ENCODE results near the gene HSCB.
"Not testable (repeated sequence)": the region's sequence is repeated elsewhere in the genome, so short reads cannot be mapped to it uniquely, and the experiment has no call there.

The HSCB gene

DNA sequence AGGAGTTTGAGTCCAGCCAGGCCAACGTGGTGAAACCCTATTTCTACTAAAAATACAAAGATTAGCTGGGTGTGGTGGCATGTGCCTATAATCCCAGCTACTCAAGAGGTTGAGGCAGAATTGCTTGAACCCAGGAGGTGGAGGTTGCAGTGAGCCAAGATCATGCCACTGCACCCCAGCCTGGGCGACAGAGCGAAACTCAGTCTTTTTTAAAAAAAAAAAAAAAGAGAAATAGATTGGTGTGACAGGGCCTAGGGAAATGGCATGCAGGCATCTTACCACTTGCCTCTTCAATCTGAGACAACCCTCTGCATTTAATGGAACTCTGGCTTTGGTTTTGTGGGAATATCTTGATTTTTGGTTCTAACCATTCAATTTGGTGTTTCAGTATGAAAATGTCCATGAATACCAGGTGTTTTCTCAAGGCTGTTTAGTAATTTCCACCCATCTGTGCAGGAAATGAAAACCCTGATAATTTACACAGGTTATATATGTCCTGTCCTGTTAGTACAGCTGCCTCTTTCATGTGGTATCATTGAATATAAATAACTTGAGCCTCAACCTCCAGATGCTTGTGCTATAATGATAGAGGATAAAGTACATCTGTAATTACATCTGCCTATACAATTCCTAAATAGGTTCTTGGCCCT, 50.1 kb downstream of the HSCB start:
- DNase-seq (ENCODE audit: low read depth): no peak

DNA sequence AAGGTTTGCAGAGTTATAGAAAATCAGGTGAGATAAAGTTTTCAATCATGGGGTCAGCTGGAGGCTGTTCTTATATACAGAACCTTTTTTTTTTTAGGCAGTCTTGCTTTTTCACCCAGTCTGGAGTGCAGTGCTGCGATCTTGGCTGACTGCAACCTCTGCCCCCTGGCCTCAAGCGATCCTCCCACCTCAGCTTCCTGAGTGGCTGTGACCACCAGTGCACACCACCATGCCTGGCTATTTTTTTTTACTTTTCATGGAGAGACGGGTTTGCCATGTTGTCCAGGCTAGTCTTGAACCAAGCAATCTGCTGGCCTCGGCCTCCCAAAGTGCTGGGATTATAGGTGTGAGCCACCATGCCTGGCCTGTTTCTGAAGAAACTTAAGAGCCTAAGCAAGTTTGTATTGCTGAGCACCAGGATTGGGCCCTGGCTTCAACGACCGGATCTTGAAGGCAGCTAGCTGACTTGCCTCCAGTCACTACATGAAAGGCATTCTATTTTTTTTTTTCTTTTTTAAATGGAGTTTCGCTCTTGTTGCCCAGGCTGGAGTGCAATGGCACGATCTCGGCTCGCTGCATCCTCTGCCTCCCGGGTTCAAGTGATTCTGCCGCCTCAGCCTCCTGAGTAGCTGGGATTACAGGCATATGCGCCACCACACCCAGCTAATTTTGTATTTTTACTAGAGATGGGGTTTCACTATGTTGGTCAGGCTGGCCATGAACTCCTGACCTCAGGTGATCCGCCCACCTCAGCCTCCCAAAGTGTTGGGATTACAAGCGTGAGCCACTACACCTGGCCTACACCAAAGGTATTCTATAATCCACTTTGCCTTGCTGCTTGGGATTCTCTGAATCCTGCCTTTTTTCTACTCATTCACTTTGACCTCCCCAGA, 50.9 kb downstream of the HSCB start:
- no peak for DNase-seq (ENCODE audit: low read depth)

DNA sequence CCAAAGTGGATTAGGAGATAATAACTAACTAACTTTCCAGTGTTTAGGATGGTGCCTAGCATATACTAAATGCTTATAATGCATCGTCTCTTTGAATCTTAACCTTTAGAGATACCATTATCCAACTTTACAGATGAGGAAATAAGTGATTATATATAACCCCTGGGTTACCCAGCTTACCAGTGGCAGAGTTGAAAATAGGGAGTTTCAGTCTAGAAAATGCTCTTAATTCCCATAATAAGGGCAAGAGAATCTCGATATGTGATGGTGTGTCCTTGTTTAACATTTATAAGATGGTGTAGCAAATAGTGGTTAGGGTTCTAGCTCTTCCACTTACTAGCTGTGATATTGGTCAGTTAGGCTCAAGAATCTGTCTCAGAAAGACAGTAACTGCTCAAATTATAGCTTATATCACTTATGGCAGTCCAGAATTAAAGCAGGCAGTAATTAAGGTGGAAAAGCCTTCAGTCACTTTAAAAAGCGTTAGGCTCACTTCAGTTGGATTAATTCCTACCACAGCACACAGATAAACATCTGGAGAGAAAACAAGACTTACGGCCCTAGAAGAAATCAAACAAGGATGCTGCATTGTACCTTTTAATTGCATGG, 52.2 kb downstream of the HSCB start:
- no peak for DNase-seq (ENCODE audit: low read depth)

DNA sequence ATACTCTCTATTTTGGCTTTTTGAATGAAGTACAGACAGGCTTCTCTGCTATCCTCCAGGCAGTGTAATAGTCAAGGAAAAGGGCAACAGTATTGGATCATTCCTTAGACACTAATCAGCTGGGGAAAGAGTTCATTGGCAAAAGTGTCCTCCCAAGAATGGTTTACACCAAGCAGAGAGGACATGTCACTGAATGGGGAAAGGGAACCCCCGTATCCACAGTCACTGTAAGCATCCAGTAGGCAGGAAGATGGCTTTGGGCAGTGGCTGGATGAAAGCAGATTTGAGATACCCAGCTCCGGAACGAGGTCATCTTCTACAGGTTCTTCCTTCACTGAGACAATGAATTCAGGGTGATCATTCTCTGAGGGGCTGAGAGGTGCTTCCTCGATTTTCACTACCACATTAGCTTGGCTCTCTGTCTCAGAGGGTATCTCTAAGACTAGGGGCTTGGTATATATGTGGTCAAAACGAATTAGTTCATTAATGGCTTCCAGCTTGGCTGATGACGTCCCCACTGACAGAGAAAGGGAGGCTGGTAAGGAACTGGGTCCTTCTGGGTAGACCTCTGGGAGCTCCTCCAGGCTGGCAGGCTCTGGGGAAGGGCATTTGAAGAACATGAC, 53.3 kb downstream of the HSCB start:
- DNase-seq (ENCODE audit: low read depth): no peak

DNA sequence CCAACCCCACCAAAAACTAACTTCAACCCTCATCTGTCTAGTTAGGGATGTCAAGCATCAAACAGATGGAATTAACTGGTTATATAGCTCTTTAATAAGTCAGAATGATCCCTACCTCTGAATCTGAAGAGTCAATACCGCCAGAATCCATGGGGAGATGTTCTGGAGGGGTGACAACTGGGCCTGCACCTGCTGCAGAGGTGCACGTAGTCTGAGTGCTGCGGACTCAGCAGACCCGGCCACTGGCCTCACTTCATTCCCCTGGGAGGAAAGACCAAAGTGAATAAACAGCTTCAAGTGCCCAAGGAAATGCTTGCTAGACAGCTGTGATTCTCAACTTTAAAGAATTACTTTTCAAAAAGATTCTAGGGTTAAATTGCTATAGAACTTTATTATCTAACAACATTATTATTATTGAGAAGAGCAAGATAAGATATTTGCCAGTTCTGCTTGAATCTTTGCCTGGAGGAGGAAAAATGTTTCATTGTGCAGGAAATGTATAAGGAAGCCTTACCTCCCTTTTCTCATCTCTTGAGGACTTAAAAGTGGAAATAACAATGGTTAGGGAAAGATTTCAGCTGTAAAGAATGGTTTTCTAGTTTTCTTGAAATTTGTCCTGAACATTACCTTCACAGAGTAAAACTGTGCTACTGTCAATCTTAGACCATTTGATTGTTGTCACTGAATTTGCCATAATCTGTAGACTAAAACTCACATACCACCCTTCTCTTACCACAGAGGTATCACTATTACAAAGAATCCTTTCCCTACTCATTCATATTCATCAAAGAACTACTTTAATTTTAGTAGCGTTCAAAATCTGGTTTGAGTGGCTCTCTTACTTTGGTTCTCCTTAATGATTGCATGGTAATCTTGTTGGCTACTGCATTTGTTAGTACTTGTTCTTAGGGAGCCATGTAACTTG, 54.4 kb downstream of the HSCB start:
- no peak for DNase-seq (ENCODE audit: low read depth)

DNA sequence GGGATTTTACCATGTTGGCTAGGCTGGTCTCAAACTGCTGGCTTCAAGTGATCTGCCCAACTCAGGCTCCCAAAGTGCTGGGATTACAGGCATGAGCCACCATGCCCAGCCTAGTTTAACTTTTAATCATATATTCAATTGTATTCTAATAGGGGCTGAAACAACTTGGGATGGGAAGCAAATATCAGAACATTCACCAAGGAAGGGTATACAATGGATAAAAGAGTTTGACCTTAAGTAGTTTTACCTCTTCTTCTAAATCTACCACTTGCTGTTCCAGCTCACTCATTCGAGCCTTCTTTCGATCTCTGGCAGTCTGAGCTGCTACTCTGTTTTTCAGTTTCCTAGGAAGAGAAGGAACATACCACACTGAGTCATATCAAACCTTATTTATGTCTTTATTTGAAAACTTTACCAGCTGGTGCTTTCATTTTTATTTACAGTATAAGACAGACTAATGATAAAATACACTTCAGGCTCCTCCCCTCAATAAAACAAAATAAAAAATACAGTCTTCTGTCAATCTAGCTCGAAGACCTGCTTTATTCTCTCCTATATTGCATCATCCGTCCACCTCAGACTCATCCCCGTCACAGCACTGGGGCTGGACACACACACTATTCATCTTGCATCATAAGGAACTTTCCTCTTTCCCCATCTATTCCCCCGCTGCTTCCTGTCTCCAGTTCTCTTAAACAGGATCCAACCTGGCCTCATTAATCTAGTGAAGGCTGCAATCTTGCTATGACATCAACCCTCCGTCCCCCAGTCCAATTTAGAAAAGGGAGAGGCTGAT, 57.2 kb downstream of the HSCB start:
- DNase-seq (ENCODE audit: low read depth): no peak

DNA sequence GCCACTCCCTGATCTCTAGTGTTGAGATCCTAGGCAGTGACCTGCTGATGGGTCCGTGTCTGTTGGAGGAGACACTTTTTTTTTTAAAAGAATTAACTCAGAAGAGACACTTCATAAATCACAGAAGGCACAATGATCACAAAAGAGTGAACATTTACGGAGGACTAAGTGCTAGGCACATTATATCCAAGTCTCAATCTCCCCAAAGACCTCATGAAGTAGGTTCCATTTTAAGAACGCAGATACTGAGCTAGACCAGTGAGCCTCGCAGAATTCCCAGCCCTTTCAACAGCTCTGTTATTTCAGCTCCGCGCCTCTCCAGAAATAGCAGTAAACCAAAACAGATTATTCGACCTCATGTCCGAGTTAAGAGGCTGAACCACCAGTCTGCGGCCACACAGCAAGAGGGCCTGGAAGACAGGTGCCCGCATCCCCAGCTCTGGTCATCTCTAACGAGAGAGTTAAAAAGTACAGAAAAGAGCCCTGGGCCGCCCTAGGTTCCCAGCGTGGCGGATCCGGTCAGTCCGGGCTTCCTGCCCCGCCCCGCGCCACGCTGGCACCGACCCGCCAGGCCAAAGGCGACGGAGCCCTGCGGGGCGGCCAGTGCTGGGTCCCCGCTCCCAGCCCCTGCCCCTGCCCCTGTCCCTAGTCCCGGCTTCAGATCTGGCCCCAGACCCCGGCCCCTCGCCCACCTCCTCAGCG, 57.9 kb downstream of the HSCB start:
- no peak for DNase-seq (ENCODE audit: low read depth)

DNA sequence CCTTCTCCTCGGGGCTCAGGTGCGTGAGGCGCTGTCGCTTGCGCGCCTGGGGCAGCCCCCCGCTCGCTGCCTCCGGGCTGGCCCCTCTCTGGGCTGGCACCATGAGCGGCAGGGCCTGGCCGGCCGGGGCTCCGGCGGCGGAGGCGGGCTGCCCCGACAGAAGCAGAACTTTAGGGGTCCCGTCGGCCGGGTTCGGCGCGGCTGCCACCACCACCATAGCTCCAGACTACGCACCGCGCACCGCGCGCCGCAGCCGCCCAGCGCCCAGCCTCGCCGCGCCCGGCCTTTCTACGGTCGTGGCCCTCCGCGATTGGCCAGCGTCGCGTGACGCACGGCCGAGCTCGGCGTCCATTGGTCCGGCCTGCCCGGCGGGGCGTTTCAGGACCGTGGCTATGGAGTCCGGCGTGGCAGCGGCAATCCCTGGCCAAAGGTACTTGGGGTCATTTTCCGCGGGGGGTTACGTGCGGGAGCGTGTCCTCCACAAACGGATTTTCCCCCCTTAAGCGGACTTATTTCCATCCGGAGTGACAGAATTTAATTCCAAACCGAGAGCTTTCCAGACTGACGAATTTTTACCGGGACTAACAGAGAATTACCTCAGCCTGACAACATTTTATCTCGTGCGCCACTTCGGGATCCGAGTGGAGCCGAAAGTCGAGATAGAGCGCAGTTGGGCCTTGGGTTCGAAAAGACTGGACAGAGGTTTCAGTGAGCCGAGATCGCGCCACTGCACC, 58.6 kb downstream of the HSCB start, which contains the start of gene XBP1:
XBP1 (minus strand) TSS at position 262 of the 734 bp plus-strand sequence.
- DNase-seq (ENCODE audit: low read depth): peak; percentile 90

DNA sequence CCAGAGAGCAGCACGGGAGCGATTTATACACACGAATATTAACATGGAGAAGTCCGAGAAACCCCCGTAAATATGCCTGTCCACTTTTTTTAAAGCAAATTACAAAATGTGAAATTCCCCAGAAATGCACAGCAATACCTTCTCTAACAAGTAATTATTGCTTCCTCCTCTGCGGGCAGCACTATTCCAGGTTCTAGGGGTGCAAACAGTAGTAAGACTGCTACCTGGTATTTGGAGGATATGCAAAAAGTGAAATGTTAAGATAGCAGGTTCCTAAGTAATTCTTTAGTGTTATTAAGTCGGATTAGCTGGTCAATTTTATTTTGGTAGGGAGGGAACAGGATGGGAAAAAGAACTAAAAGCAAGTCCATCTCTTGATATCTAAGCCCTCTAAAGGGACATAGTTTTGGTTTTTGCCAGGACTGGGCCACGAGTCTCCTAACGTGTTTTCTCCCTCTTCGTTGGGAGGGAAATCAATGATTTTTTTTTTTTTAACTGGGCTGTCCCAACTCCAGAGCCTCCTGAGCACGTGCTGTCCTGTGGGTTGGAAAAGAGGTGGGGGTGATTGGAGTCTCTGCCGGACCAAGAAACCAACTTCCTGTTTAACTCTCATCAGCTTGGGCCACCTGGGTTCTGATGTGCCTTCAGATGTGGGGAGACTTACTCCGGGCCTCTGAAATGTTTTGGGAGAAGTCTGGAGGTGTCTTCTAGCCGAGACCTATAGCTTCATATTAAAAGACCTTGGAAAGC, 60.2 kb downstream of the HSCB start:
- no peak for DNase-seq (ENCODE audit: low read depth)

DNA sequence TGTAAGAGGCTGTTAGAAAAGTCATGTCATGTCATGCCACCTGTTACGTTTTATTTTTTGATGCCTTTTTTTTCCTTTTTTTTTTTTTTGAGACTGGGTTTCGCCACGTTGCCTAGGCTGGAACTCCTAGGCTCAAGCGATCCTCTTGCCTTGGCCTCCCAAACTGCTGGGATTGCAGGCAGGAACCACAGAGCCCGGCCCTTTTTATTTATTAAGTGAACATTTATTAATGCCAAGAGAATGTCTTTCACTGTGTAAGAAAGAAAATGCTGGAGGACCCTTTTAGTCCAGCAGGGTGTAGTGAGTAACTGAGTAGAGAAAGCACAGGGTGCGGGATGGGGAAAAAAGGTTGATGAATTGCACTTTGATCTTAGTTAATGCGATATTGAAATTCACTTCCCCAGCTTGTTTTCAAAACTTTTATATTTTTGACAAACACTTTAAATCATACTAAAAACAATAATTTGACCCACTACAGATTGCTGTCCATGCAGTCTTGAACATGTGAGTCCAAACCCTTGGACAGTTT, 60.8 kb downstream of the HSCB start:
- DNase-seq (ENCODE audit: low read depth): no peak

DNA sequence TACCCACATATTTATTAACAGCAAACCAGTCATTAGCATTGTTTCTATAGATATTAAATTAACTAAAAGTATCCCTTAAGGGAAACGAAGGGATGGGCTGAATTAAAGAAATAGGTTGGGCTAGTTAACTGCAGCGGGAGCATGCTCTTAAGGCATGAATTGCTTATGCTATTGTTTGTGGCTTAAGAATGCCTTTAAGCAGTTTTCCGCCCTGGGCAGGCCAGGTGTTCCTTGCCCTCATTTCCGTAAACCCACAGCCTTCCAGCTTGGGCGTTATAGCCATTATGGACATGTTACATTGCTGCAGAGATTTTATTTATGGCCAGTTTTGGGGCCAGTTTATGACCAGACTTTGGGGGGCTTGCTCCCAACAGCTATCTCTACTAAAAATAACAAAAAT, 63.6 kb downstream of the HSCB start:
- not testable (repeated sequence) for DNase-seq (ENCODE audit: low read depth)

All from activated T-cell treated with anti-CD3 and anti-CD28 coated beads for 48 hours (primary cell).